Heart left ventricle (tissue), 16 donors: ENCODE data around the gene B3GNT3. TPM values are rescaled to one million over a fixed set of nuclear protein-coding genes. Genes with fewer than 3 reads are reported as not detected.

Source experiments
- ATAC-seq, 4 donors: fragments of 200-7000 bp; cut with Tn5 transposase; one replicate each; pipeline ENCODE4 v1.9.1; 2020 to 2022; ENCODE audit warnings: moderate library complexity in 4 of 4, mild to moderate bottlenecking in 3 of 4, moderate number of reproducible peaks in 1 of 4
- DNase-seq, 5 donors: peaks; one replicate each; pipeline ENCODE4 v3.0.0-alpha.2; 2020
- H3K27ac ChIP-seq, 12 donors: fragments of 200-600 bp; sonication (generic) in 4 of 12; one replicate each; pipeline versions ENCODE4 v1.5.0 to v1.8.0; 2016 to 2022; ENCODE audit warnings: mild to moderate bottlenecking in 2 of 12
- H3K27me3 ChIP-seq, 9 donors: fragments of 200-600 bp; sonication (generic) in 2 of 9; one replicate each; pipeline versions ENCODE4 v1.5.1 to v1.8.0; 2016 to 2022; ENCODE audit warnings: mild to moderate bottlenecking in 3 of 9
- H3K36me3 ChIP-seq, 9 donors: fragments of 200-600 bp; sonication (generic) in 2 of 9; one replicate each; pipeline versions ENCODE4 v1.5.0 to v1.8.0; 2018 to 2022; ENCODE audit warnings: mild to moderate bottlenecking in 2 of 9
- H3K4me1 ChIP-seq, 12 donors: fragments of 200-600 bp; sonication (generic) in 4 of 12; one replicate each; pipeline versions ENCODE4 v1.5.0 to v1.8.0; 2016 to 2022; ENCODE audit warnings: mild to moderate bottlenecking in 3 of 12
- H3K4me3 ChIP-seq, 12 donors: fragments of 200-600 bp; sonication (generic) in 4 of 12; one replicate each; pipeline versions ENCODE4 v1.5.0 to v1.8.0; 2017 to 2022; ENCODE audit warnings: mild to moderate bottlenecking in 9 of 12, moderate library complexity in 4 of 12
- H3K9me3 ChIP-seq, 12 donors: fragments of 200-600 bp; sonication (generic) in 4 of 12; one replicate each; pipeline versions ENCODE4 v1.5.0 to v1.8.0; 2016 to 2022; ENCODE audit warnings: mild to moderate bottlenecking in 1 of 12
- CTCF ChIP-seq, 12 donors: fragments of 200-600 bp; sonication (generic) in 4 of 12; IDR thresholded peaks; one replicate each; pipeline versions ENCODE4 v1.5.0 to v1.8.0; 2018 to 2022; ENCODE audit warnings: antibody characterized with exemption in 12 of 12, mild to moderate bottlenecking in 5 of 12
- POLR2A ChIP-seq, 2 donors: fragments of 450-650 bp; IDR thresholded peaks; one replicate each; pipeline ENCODE4 v1.6.1; 2017; ENCODE audit warnings: antibody characterized with exemption in 2 of 2, mild to moderate bottlenecking in 2 of 2, moderate library complexity in 2 of 2
- WGBS, 4 donors: extraction: QIAGEN DNeasy Blood & Tissue Kit in 2 of 4; methylation state at CpG; one replicate each; pipeline versions ENCODE4 v1.1.5 to v1.1.7; 2013 to 2018; 5-methylcytosine and 5-hydroxymethylcytosine counted together
- intact Hi-C, 10 donors: fragments of 100-400 bp; cut with DNase I; formaldehyde crosslinking; loops; one replicate each; pipeline versions ENCODE4 v1.11.1 to v1.14.2; 2022
- polyA plus RNA-seq, 2 donors: library from polyadenylated mRNA; stranded (reverse); fragments of 200-250 nt; gene quantifications; one replicate each; pipeline ENCODE4 v1.2.3, GENCODE V29; 2013
- total RNA-seq, 9 donors: library from RNA; depleted of rRNA in 2 of 9; stranded (reverse); fragments of >200 nt in 2 of 9; fragmentation: NEBNext Ultra II Directional in 3 of 9; extraction: Animal tissue kit (Norgen Biotek cat#: 25700) in 3 of 9; gene quantifications; one replicate each; pipeline versions ENCODE4 v1.1.0 to v1.2.4, GENCODE V29; 2016 to 2023
- donor health status: ischemic (EF 13 %, LVEDD 7.1; RV severe dilation, severe dysfunction).
- donor health status: healthy with polysubstance abuse.
- donor health status: DM: no; HTN: yes; CAD: no.
- donor health status: DM: no; HTN: no; CAD: no.
- donor health status: ischemic (EF 25% LVEDD 6.9; RV normal size, moderate dysfunction).
- donor health status: ischemic (EF 25% LVEDD 5.7; RV mildly dilated, moderate dysfunction).
- donor health status: healthy.
- donor health status: DM: yes; HTN: yes; CAD: no.
- donor health status: ischemic (EF 35%, LVEDD 5.7; RV mildly dilated, moderate dysfunction).
- donor health status: nonischemic (EF 11% LVEDD 7.7; RV severe dilation, severe dysfunction).
- donor health status: DM: yes; HTN: yes; CAD: no.
- donor health status: PGD.
- donor health status: ischemic (EF 29% LVEDD 5.4; RV normal size, mild dysfunction).
- donor health status: nonischemic (EF 23%, LVEDD 6.1; RV moderate dilation, normal function).

B3GNT3 gene
- total and polyA plus RNA-seq, 11 donors: not detected

- TF ChIP-seq POLR2A (IDR thresholded peaks at IDR 0.05) (no peak), CTCF (IDR thresholded peaks at IDR 0.05) (no peak)
- H3K36me3 ChIP-seq: peaks cover 0 to 10% (median 0%) of the 10 kb centered on the region in 9 donors
- WGBS, 4 donors: 67 to 80% (median 78%) methylated on average over 14 of the region's 14 CpGs
- ATAC-seq: peak in 1 of 4 donors; percentile 18
- no peak for DNase-seq
- H3K9me3 ChIP-seq: no peaks in the 10 kb centered on the region
- peaks cover 0 to 73% (median 3%) of the 10 kb centered on the region in 12 donors for H3K4me1 ChIP-seq
- H3K27ac ChIP-seq: peak overlapping the region in 4 of 12 donors; percentile 68 to 95 (median 76)
- intact Hi-C loops: no loop called here
- H3K4me3 ChIP-seq: no peak overlapping the region
- H3K27me3 ChIP-seq: peaks cover 0 to 17% (median 0%) of the 10 kb centered on the region in 9 donors
Measured at GRCh38 chr19:17848595-17849292, 53.8 kb downstream of the B3GNT3 start.

GRCh38 chr19:17854061-17854460, 59.1 kb downstream of the B3GNT3 start:
- no peaks in the 10 kb centered on the region for H3K9me3 ChIP-seq
- no peak for ATAC-seq
- DNase-seq: no peak
- intact Hi-C loops: loop anchor here (2.0 to 10.0 kb wide), 7 partner anchors 69 to 509 kb away; partner anchors contain the start of gene TMEM221 (in 2 of the 10)
- no peak overlapping the region for H3K27ac ChIP-seq
- WGBS, 4 donors: 79 to 91% (median 84%) methylated on average over 6 of the region's 6 CpGs
- H3K4me3 ChIP-seq: no peak overlapping the region
- H3K4me1 ChIP-seq: peaks cover 0 to 34% (median under 1%) of the 10 kb centered on the region in 12 donors
- no peaks in the 10 kb centered on the region for H3K27me3 ChIP-seq
- H3K36me3 ChIP-seq: no peaks in the 10 kb centered on the region
- no peak for TF ChIP-seq POLR2A (IDR thresholded peaks at IDR 0.05)
- no peak for TF ChIP-seq CTCF (IDR thresholded peaks at IDR 0.05)

- H3K9me3 ChIP-seq: no peaks in the 10 kb centered on the region
- no peak overlapping the region for H3K4me3 ChIP-seq
- no peak overlapping the region for H3K27ac ChIP-seq
- ATAC-seq (peak in 3 of 4 donors; percentile 41 to 53 (median 48)), DNase-seq (peak; percentile 78 to 94 (median 85))
- peaks cover under 1 to 25% (median 3%) of the 10 kb centered on the region in 12 donors for H3K4me1 ChIP-seq
- peak; percentile 93 to 99 (median 96) for TF ChIP-seq CTCF (IDR thresholded peaks at IDR 0.05)
- TF ChIP-seq POLR2A (IDR thresholded peaks at IDR 0.05): no peak
- no peaks in the 10 kb centered on the region for H3K36me3 ChIP-seq
- H3K27me3 ChIP-seq: no peaks in the 10 kb centered on the region
- 11 to 15% (median 13%) methylated on average over 26 to 29 of the region's 29 CpGs for WGBS, 4 donors
- intact Hi-C loops: loop anchor here (1.0 to 10.0 kb wide), 13 partner anchors 71 to 511 kb away; partner anchors contain the start of genes TMEM221 (in 2 of the 10), CCDC124 (in 1 of the 10) and MAP1S (in 1 of the 10)
Measured at GRCh38 chr19:17855280-17856152, 60.6 kb downstream of the B3GNT3 start.
